Measurements from ENCODE around the gene PGLYRP2.

The PGLYRP2 gene

DNA sequence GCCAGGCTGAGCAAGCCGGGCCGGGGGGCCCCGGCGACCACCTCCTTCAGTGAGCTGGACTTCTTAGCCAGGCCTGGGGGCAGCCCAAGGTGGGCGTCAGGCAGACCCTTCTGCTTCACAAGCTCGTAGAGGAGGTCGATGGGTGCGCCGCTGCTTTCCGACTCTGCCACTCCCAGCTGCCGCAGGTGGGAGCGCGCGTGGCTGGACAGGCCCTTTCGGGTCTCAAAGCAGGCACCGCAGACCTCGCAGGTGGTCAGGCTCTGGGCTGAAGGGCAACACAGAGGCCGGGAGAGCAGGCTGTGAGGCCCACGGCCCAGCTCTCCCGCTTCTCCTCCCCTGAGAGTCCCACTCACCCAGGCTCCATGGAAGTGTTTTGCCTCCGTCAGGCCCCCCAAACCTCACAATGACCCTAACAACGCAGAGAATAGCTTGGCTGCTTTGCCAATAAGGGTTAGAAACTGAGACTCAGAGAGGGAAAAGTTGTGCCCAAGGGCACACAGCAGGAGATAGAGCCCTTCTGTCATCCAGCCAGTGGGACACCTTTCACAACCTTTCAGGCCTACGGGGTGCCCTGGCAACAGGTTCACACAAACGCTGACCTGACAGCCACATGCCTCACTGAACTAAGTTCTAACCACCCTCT, 49.4 kb downstream of the PGLYRP2 start:
- no peak for DNase-seq (ENCODE audit: low read depth in 1 of 2, low spot score in 1 of 2)
- in situ Hi-C loops (cut with HindIII; ENCODE audit: low pct_unique_long_range_greater_than_20kb, low sequenced_read_pairs) = no loop called here
- no peak for TF ChIP-seq JUND (IDR thresholded peaks at IDR 0.05; ENCODE audit: low read depth)

- DNase-seq (ENCODE audit: low read depth in 1 of 2, low spot score in 1 of 2) = no peak
- in situ Hi-C loops (cut with HindIII; ENCODE audit: low pct_unique_long_range_greater_than_20kb, low sequenced_read_pairs) = no loop called here
- no peak for TF ChIP-seq JUND (IDR thresholded peaks at IDR 0.05; ENCODE audit: low read depth)
Measured at GRCh38 chr19:15428956-15429824, 50.1 kb downstream of the PGLYRP2 start.

DNA sequence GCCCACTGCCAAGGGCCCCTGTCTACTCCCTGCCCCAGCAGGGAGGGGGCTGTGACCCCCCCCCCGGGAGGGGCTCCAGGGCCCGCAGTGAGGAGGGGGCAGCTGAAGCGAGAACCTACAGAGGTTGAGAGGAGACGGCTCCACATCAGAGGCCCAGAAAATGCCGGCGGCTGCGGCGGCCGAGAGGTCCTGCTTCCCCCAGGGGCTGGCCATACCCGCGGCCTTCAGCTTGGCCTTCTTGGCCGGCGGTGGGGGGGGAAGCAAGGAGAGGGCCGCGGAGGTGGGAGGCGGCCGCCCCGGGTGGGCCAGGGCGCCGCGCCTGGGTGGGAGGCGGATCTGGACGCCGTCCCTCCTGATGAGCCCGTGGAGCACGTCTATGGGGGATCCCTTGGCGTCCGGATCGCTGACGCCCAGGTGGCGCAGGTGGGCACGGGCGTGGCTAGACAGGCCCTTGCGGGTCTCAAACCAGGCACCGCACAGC, 51.3 kb downstream of the PGLYRP2 start:
- TF ChIP-seq JUND (IDR thresholded peaks at IDR 0.05; ENCODE audit: low read depth) = no peak
- in situ Hi-C loops (cut with HindIII; ENCODE audit: low pct_unique_long_range_greater_than_20kb, low sequenced_read_pairs) = no loop called here
- no peak for DNase-seq (ENCODE audit: low read depth in 1 of 2, low spot score in 1 of 2)

DNA sequence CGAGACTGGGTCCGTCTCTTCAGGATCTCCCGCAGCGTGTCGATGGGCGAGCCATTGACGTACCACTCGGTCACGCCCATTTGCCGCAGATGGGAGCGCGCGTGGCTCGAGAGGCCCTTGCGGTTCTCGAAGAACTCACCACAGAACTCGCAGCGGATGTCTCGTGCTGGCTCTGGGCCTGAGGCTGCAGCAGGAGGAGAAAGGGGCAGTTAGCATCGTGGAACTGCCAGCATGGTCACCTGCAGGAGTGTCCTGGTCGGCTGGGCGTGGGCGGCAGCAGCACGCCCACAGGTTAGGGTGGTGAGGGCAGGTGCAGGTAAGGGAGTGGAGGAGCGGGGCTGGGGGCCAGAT, 52.0 kb downstream of the PGLYRP2 start:
- no peak for TF ChIP-seq JUND (IDR thresholded peaks at IDR 0.05; ENCODE audit: low read depth)
- in situ Hi-C loops (cut with HindIII; ENCODE audit: low pct_unique_long_range_greater_than_20kb, low sequenced_read_pairs) = no loop called here
- DNase-seq (ENCODE audit: low read depth in 1 of 2, low spot score in 1 of 2) = no peak

GRCh38 chr19:15426485-15427349, 52.6 kb downstream of the PGLYRP2 start:
- in situ Hi-C loops (cut with HindIII; ENCODE audit: low pct_unique_long_range_greater_than_20kb, low sequenced_read_pairs) = no loop called here
- peak; percentile 53 to 80 for DNase-seq (ENCODE audit: low read depth in 1 of 2, low spot score in 1 of 2)

GRCh38 chr19:15425321-15425950, 53.9 kb downstream of the PGLYRP2 start:
- no peak for DNase-seq (ENCODE audit: low read depth in 1 of 2, low spot score in 1 of 2)
- in situ Hi-C loops (cut with HindIII; ENCODE audit: low pct_unique_long_range_greater_than_20kb, low sequenced_read_pairs) = no loop called here
- no peak for TF ChIP-seq JUND (IDR thresholded peaks at IDR 0.05; ENCODE audit: low read depth)

More at GRCh38 chr19:15426485-15427349, 52.6 kb downstream of the PGLYRP2 start:
- no peak for TF ChIP-seq JUND (IDR thresholded peaks at IDR 0.05; ENCODE audit: low read depth)

DNA sequence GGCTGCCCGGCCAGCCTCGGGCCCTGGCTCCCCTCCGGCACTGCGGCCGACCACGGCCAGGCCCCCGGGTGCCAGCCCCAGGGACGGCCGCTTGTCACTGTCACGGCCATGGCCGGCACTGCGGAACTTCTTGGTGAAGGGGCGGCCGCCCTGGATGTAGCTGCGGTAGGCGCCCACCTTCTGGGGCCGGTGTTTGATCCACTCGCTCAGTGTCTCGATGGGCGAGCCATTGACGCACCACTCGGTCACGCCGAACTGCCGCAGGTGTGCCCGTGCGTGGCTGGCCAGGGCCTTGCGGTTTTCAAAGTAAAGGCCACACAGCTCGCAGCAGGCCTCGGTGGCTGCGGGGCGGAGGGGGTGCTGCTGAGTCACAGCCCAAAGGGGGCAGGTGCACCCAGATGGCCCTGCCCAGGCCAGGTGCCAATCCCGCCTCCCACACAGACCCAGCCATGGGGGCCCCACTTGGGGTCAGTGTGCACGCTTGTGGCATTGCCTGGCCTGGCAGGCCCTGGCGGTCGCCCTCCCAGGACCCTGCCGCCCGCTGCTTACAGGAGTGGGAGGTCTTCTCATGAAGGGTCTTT, 54.5 kb downstream of the PGLYRP2 start:
- in situ Hi-C loops (cut with HindIII; ENCODE audit: low pct_unique_long_range_greater_than_20kb, low sequenced_read_pairs) = no loop called here
- no peak for DNase-seq (ENCODE audit: low read depth in 1 of 2, low spot score in 1 of 2)
- TF ChIP-seq JUND (IDR thresholded peaks at IDR 0.05; ENCODE audit: low read depth) = no peak

- no peak for TF ChIP-seq JUND (IDR thresholded peaks at IDR 0.05; ENCODE audit: low read depth)
- DNase-seq (ENCODE audit: low read depth in 1 of 2, low spot score in 1 of 2) = no peak
- in situ Hi-C loops (cut with HindIII; ENCODE audit: low pct_unique_long_range_greater_than_20kb, low sequenced_read_pairs) = no loop called here
Measured at GRCh38 chr19:15424121-15424520, 55.2 kb downstream of the PGLYRP2 start.

DNA sequence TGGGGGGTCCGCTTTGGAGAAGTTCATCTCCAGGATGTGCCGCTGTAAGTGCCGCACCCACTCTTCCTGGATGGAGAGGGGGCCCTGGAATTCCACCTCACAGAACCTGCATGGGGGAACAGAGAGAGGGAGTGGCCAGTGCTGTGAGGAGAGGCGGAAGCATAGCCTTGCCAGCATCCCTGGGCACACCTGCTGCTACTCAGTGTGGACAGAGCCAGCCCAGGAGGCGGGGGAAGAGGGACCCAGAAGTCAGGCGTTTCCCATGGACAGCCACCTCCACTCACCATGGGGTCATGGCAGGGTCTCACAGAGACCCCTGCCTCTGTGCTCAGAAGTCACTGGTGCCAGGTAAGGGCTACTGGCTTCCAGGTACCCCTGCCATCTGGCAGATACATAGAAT, 56.2 kb downstream of the PGLYRP2 start:
- in situ Hi-C loops (cut with HindIII; ENCODE audit: low pct_unique_long_range_greater_than_20kb, low sequenced_read_pairs) = no loop called here
- no peak for DNase-seq (ENCODE audit: low read depth in 1 of 2, low spot score in 1 of 2)
- no peak for TF ChIP-seq JUND (IDR thresholded peaks at IDR 0.05; ENCODE audit: low read depth)

DNA sequence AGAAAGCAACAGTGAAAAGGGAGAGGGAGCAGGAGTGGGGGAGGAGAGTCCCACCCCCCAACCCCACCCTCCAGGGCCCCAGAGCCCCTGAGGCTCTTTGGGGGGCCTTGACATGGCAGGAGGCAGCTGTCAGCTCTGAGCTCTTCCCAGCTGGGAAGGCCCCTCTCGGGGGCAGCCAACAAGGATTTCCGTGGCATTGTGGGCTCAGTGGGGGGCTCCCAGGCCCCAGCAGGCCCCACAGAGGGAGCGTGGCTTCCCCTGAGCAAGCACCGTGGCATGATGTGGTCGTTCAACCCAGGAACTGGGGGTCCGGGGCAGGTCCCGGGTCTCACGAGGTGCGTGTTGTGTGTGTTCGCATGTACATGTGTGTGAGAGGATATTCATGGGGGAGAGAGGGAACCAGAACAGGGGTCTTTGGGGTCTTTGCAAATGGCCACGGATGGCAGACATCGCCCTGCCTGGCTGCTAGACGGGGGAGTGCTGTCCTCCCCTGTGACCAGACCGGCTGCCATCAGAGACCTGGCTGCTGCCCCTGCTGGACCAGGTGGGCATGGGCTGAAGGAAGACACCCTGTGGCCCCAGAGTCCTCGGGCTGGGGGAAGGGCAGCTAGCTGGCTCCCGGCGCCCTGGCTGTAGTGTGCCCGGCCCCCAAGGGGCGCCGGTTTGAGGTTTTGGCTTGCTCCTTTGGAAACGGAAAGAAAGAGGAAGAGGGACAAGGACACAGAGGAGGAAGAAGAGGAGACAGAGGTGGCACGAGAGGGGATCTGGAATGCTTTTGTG, 56.8 kb downstream of the PGLYRP2 start:
- DNase-seq (ENCODE audit: low read depth in 1 of 2, low spot score in 1 of 2) = no peak
- in situ Hi-C loops (cut with HindIII; ENCODE audit: low pct_unique_long_range_greater_than_20kb, low sequenced_read_pairs) = no loop called here
- TF ChIP-seq JUND (IDR thresholded peaks at IDR 0.05; ENCODE audit: low read depth) = no peak

DNA sequence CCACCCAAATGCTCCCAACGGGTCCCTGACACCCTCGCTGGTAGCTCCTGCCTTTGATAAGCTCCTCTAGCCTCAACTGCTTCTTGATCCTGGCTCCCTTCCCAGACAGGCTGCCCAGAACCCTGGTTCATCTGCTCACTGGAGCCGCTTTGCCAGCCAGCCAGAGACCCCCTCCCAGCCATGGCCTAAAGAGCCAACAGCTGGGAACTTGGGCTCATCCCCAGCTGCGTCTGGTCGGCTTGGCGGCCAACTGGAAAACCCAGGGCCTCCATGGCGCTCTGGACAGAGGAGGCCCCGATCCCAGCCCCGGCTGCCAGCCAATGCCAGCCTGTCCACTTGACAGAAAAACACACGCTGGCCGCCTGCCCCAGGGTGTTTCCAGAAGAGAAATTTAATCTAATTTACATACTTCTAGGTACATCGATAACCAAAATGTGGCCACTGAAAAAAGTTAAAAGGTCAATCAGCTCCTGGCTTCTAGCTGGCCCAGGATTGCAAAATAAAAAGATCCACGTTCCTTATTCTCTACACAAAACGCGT, 57.5 kb downstream of the PGLYRP2 start:
- TF ChIP-seq JUND (IDR thresholded peaks at IDR 0.05; ENCODE audit: low read depth) = no peak
- no peak for DNase-seq (ENCODE audit: low read depth in 1 of 2, low spot score in 1 of 2)
- in situ Hi-C loops (cut with HindIII; ENCODE audit: low pct_unique_long_range_greater_than_20kb, low sequenced_read_pairs) = no loop called here

Measured in T47D (cell line).